ENCODE results near the gene CRPPA. TPM values are rescaled to one million over a fixed set of nuclear protein-coding genes. Genes with fewer than 3 reads are reported as not detected.
"Not testable (repeated sequence)": the region's sequence is repeated elsewhere in the genome, so short reads cannot be mapped to it uniquely, and the experiment has no call there.

Gene CRPPA
- polyA plus RNA-seq, 3 donors, result 0.09 to 0.47 (median 0.36) TPM

DNA sequence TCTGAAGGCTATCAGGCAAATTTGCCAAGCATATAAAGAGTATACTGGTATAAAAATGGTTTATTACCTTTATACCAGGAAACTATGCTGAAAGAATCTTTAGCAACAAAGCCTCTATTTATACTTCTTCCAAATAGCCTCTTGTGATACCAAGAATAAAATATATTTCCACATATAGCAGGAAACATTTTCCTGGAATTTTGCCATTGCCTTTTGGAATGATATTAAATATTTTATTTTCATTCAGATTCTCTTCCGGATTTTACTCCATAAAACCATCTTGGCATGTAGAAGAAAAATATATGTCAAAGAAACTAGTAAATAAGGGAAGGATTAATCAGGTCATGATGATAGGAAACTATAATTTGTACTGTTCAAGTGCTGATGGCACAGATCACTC is 26.5 kb upstream of the CRPPA start:
- intact Hi-C loops (cut with micrococcal nuclease), result no loop called here
- H3K36me3 Mint-ChIP-seq, result no peaks in the 10 kb centered on the region
- no CpG with 5 or more reads among the region's 1 CpG for WGBS (ENCODE audit: insufficient coverage)

DNA sequence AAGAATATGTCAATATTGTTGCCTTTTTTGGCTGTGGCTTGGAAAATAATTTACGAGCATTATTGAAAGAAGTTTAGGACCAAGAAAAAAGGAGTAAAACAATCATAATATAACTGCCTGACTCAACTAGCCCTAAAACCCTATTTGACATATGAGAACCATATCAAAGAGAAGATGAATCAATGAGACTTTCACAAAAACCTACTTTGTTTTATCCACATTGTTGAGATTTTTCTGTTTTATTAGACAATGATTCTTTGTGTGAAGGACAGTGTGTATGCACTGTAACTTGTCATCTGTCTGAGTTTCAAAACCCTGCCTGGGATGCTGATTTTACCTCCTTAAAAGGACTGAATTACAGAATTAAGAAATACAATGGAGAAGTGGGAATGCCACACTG is 25.2 kb upstream of the CRPPA start:
- intact Hi-C loops (cut with micrococcal nuclease), result no loop called here
- no peak overlapping the region for H2AFZ ChIP-seq (ENCODE audit: insufficient read depth, low read depth, low read length, poor library complexity, severe bottlenecking)
- Mint-ChIP-seq H3K27ac (no peak overlapping the region), H3K4me3 (no peak overlapping the region), H3K36me3 (no peaks in the 10 kb centered on the region), H3K4me1 (no peaks in the 10 kb centered on the region), H3K27me3 (ENCODE audit: low read depth in 3 of 3) (peaks cover 0 to 3% (median 2%) of the 10 kb centered on the region in 3 donors), H3K9me3 (peaks cover 0 to 6% (median 0%) of the 10 kb centered on the region in 7 donors)
- TF ChIP-seq CTCF (IDR thresholded peaks at IDR 0.05), result no peak
- no peaks in the 10 kb centered on the region for H3K36me3 ChIP-seq (replicated peaks in 1 of 2; ENCODE audit: control insufficient read depth in 1 of 2, insufficient read depth in 2 of 2, low read length in 2 of 2)
- no peak for DNase-seq
- no peaks in the 10 kb centered on the region for H3K79me2 ChIP-seq (ENCODE audit: insufficient read depth, low read length)
- no peak overlapping the region for H3K4me3 ChIP-seq (replicated peaks in 1 of 3; ENCODE audit: low read depth in 2 of 3, low read length in 3 of 3)
- no peak overlapping the region for H3K9ac ChIP-seq (ENCODE audit: insufficient read depth, low read length, poor library complexity, severe bottlenecking)
- H3K9me3 ChIP-seq (replicated peaks in 1 of 2; ENCODE audit: control insufficient read depth in 1 of 2, insufficient read depth in 1 of 2, low read length in 2 of 2), result no peaks in the 10 kb centered on the region
- H3K4me1 ChIP-seq (ENCODE audit: control insufficient read depth in 1 of 2, insufficient read depth in 2 of 2, low read length in 2 of 2), result no peaks in the 10 kb centered on the region
- WGBS (ENCODE audit: insufficient coverage), result no CpG with 5 or more reads among the region's 1 CpG
- H3K27me3 ChIP-seq (ENCODE audit: control insufficient read depth in 2 of 2, insufficient read depth in 2 of 2, low read length in 2 of 2), result no peaks in the 10 kb centered on the region
- no peak overlapping the region for H3K27ac ChIP-seq (ENCODE audit: low read depth in 1 of 2, low read length in 2 of 2)
- no peak overlapping the region for H3K4me2 ChIP-seq (replicated peaks; ENCODE audit: extremely low read depth, low read length, poor library complexity, severe bottlenecking)
- no peaks in the 10 kb centered on the region for H4K20me1 ChIP-seq (ENCODE audit: insufficient read depth, low read length)

More for the DNA sequence above, 26.5 kb upstream of the CRPPA start:
- H3K4me1 Mint-ChIP-seq, result no peaks in the 10 kb centered on the region
- H3K4me1 ChIP-seq (ENCODE audit: control insufficient read depth in 1 of 2, insufficient read depth in 2 of 2, low read length in 2 of 2), result no peaks in the 10 kb centered on the region
- H3K27me3 ChIP-seq (ENCODE audit: control insufficient read depth in 2 of 2, insufficient read depth in 2 of 2, low read length in 2 of 2), result no peaks in the 10 kb centered on the region
- H3K9ac ChIP-seq (ENCODE audit: insufficient read depth, low read length, poor library complexity, severe bottlenecking), result no peak overlapping the region
- no peaks in the 10 kb centered on the region for H4K20me1 ChIP-seq (ENCODE audit: insufficient read depth, low read length)
- H3K4me3 ChIP-seq (replicated peaks in 1 of 3; ENCODE audit: low read depth in 2 of 3, low read length in 3 of 3), result no peak overlapping the region
- no peak overlapping the region for H2AFZ ChIP-seq (ENCODE audit: insufficient read depth, low read depth, low read length, poor library complexity, severe bottlenecking)
- H3K27ac Mint-ChIP-seq, result no peak overlapping the region
- no peak overlapping the region for H3K27ac ChIP-seq (ENCODE audit: low read depth in 1 of 2, low read length in 2 of 2)
- H3K79me2 ChIP-seq (ENCODE audit: insufficient read depth, low read length), result no peaks in the 10 kb centered on the region
- no peak overlapping the region for H3K4me3 Mint-ChIP-seq
- no peak overlapping the region for H3K4me2 ChIP-seq (replicated peaks; ENCODE audit: extremely low read depth, low read length, poor library complexity, severe bottlenecking)
- H3K27me3 Mint-ChIP-seq (ENCODE audit: low read depth in 3 of 3), result peaks cover 0 to 3% (median under 1%) of the 10 kb centered on the region in 3 donors
- no peaks in the 10 kb centered on the region for H3K9me3 ChIP-seq (replicated peaks in 1 of 2; ENCODE audit: control insufficient read depth in 1 of 2, insufficient read depth in 1 of 2, low read length in 2 of 2)
- no peak for TF ChIP-seq CTCF (IDR thresholded peaks at IDR 0.05)
- no peaks in the 10 kb centered on the region for H3K36me3 ChIP-seq (replicated peaks in 1 of 2; ENCODE audit: control insufficient read depth in 1 of 2, insufficient read depth in 2 of 2, low read length in 2 of 2)
- peaks cover 0 to 2% (median 0%) of the 10 kb centered on the region in 7 donors for H3K9me3 Mint-ChIP-seq
- DNase-seq, result no peak

DNA sequence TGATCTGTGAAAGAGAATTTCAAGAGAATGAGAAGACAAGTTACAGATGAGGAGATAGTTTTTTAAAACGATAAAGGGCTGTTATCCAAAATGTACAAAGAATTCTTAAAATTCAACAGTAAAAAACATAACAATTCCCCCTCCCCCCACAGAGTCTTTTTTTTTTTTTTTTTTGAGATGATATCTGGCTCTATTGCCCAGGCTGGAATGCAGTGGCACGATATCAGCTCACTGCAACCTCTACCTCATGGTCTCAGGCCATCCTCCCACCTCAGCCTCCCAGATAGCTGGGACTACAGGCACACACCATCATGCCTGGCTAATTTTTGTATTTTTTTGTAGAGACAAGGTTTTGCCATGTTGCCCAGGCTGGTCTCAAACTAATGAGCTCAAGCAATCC is 22.5 kb upstream of the CRPPA start:
- H2AFZ ChIP-seq (ENCODE audit: insufficient read depth, low read depth, low read length, poor library complexity, severe bottlenecking); H3K27me3 ChIP-seq (ENCODE audit: control insufficient read depth in 2 of 2, insufficient read depth in 2 of 2, low read length in 2 of 2); H3K27ac ChIP-seq (ENCODE audit: low read depth in 1 of 2, low read length in 2 of 2); DNase-seq; H3K36me3 Mint-ChIP-seq; H3K36me3 ChIP-seq (replicated peaks in 1 of 2; ENCODE audit: control insufficient read depth in 1 of 2, insufficient read depth in 2 of 2, low read length in 2 of 2); H3K4me1 ChIP-seq (ENCODE audit: control insufficient read depth in 1 of 2, insufficient read depth in 2 of 2, low read length in 2 of 2); H4K20me1 ChIP-seq (ENCODE audit: insufficient read depth, low read length); H3K9me3 Mint-ChIP-seq; H3K9ac ChIP-seq (ENCODE audit: insufficient read depth, low read length, poor library complexity, severe bottlenecking); H3K4me3 Mint-ChIP-seq; H3K9me3 ChIP-seq (replicated peaks in 1 of 2; ENCODE audit: control insufficient read depth in 1 of 2, insufficient read depth in 1 of 2, low read length in 2 of 2); intact Hi-C loops (cut with micrococcal nuclease); H3K27ac Mint-ChIP-seq; H3K27me3 Mint-ChIP-seq (ENCODE audit: low read depth in 3 of 3); H3K4me1 Mint-ChIP-seq; H3K4me2 ChIP-seq (replicated peaks; ENCODE audit: extremely low read depth, low read length, poor library complexity, severe bottlenecking); H3K4me3 ChIP-seq (replicated peaks in 1 of 3; ENCODE audit: low read depth in 2 of 3, low read length in 3 of 3); H3K79me2 ChIP-seq (ENCODE audit: insufficient read depth, low read length): not testable (repeated sequence)
- WGBS (ENCODE audit: insufficient coverage), result no CpG with 5 or more reads among the region's 2 CpGs
